Hepatocyte (in vitro differentiated cells): ENCODE data around the gene PTGES2. TPM values are rescaled to one million over a fixed set of nuclear protein-coding genes. Genes with fewer than 3 reads are reported as not detected.
A peak's percentile ranks its signal among the peaks of the same experiment; 100 is the strongest.

ENCODE experiments used
- DNase-seq: peaks from one replicate; pipeline ENCODE4 v3.0.0-alpha.2; 2016; ENCODE audit warnings: low spot score
- H2AFZ ChIP-seq: fragments of 200-600 bp; sonication (generic); 2 replicates; pipeline ENCODE4 v1.6.0; 2016; ENCODE audit warnings: antibody characterized with exemption, mild to moderate bottlenecking
- H3K27ac ChIP-seq: fragments of 200-600 bp; sonication (generic); 2 replicates; pipeline ENCODE4 v1.5.1; 2016; ENCODE audit warnings: mild to moderate bottlenecking
- H3K27me3 ChIP-seq: fragments of 200-600 bp; sonication (generic); 2 replicates; pipeline ENCODE4 v1.6.1; 2016
- H3K36me3 ChIP-seq: fragments of 200-600 bp; sonication (generic); replicated peaks from 2 replicates; pipeline ENCODE4 v1.5.1; 2016; ENCODE audit warnings: low read depth; ENCODE audit not compliant: insufficient read depth
- H3K4me1 ChIP-seq: fragments of 200-600 bp; sonication (generic); 2 replicates; pipeline ENCODE4 v1.5.1; 2016; ENCODE audit warnings: mild to moderate bottlenecking, moderate library complexity; ENCODE audit not compliant: insufficient read depth
- H3K4me2 ChIP-seq: fragments of 200-600 bp; sonication (generic); 2 replicates; pipeline ENCODE4 v1.6.0; 2016
- H3K4me3 ChIP-seq: fragments of 200-600 bp; sonication (generic); 2 replicates; pipeline ENCODE4 v1.5.1; 2016; ENCODE audit warnings: mild to moderate bottlenecking
- H3K79me2 ChIP-seq: fragments of 200-600 bp; sonication (generic); 2 replicates; pipeline ENCODE4 v1.6.0; 2017; ENCODE audit warnings: mild to moderate bottlenecking
- H3K9me2 ChIP-seq: fragments of 200-600 bp; sonication (generic); replicated peaks from 2 replicates; pipeline ENCODE4 v1.6.0; 2017; ENCODE audit warnings: mild to moderate bottlenecking; ENCODE audit not compliant: insufficient read depth
- H3K9me3 ChIP-seq: fragments of 200-600 bp; sonication (generic); 2 replicates; pipeline ENCODE4 v1.5.1; 2016; ENCODE audit warnings: low read depth, mild to moderate bottlenecking
- H4K20me1 ChIP-seq: fragments of 200-600 bp; sonication (generic); 2 replicates; pipeline ENCODE4 v1.6.0; 2016; ENCODE audit warnings: mild to moderate bottlenecking; ENCODE audit not compliant: insufficient read depth, poor library complexity, severe bottlenecking
- CTCF ChIP-seq: fragments of 200-600 bp; sonication (generic); IDR thresholded peaks from 2 replicates; pipeline ENCODE4 v1.5.1; 2016; ENCODE audit warnings: antibody characterized with exemption, mild to moderate bottlenecking; ENCODE audit not compliant: poor library complexity
- EZH2 ChIP-seq: fragments of 200-600 bp; sonication (generic); IDR thresholded peaks from 2 replicates; pipeline ENCODE4 v1.6.1; 2016; ENCODE audit warnings: antibody characterized with exemption, mild to moderate bottlenecking, borderline replicate concordance
- EZH2phosphoT487 ChIP-seq: fragments of 200-600 bp; sonication (generic); IDR thresholded peaks from one replicate; pipeline ENCODE4 v1.6.1; 2018; ENCODE audit warnings: antibody characterized with exemption, mild to moderate bottlenecking, low read depth, moderate library complexity; ENCODE audit not compliant: unreplicated experiment, severe bottlenecking
- WGBS: methylation state at CpG from one replicate; pipeline ENCODE4 v1.1.6; 2016; ENCODE audit warnings: low lambda C conversion rate; ENCODE audit errors: missing lambda C conversion rate; 5-methylcytosine and 5-hydroxymethylcytosine counted together
- polyA plus RNA-seq: library from polyadenylated mRNA; unstranded; fragments of >200 nt; fragmentation: Nextera tagmentation; extraction: Ambion mirVana; gene quantifications from 2 replicates; pipeline ENCODE4 v1.2.1, GENCODE V29; 2016
- total RNA-seq: library from RNA; depleted of rRNA; stranded (reverse); fragments of >200 nt; gene quantifications from 2 replicates; pipeline ENCODE4 v1.2.3, GENCODE V29; 2014

PTGES2 gene
- total and polyA plus RNA-seq, 2 experiments from 2014 or later: 29.4 to 68.1 TPM

- H3K27ac ChIP-seq: peak overlapping the region; percentile 10
- H3K27me3 ChIP-seq: no peaks in the 10 kb centered on the region
- 77% methylated on average over 12 of the region's 13 CpGs for WGBS
- H3K4me3 ChIP-seq: no peak overlapping the region
- no peaks in the 10 kb centered on the region for H3K9me3 ChIP-seq
- peaks cover 82% of the 10 kb centered on the region for H3K79me2 ChIP-seq
- TF ChIP-seq EZH2 (no peak), CTCF (no peak), EZH2phosphoT487 (no peak)
- H3K4me1 ChIP-seq: peaks cover 24% of the 10 kb centered on the region
- no peaks in the 10 kb centered on the region for H3K9me2 ChIP-seq
- peak overlapping the region; percentile 36 for H3K4me2 ChIP-seq
- H3K36me3 ChIP-seq: no peaks in the 10 kb centered on the region
- no peaks in the 10 kb centered on the region for H4K20me1 ChIP-seq
- DNase-seq: no peak
- H2AFZ ChIP-seq: no peak overlapping the region
Observed at GRCh38 chr9:128091571-128091970, 36.0 kb downstream of the PTGES2 start.

GRCh38 chr9:128091144-128091543 is 36.4 kb downstream of the PTGES2 start:
- no peak overlapping the region for H2AFZ ChIP-seq
- 58% methylated on average over 13 of the region's 13 CpGs for WGBS
- peaks cover 24% of the 10 kb centered on the region for H3K4me1 ChIP-seq
- peak; percentile 61 for DNase-seq
- TF ChIP-seq CTCF (no peak), EZH2 (no peak), EZH2phosphoT487 (no peak)
- no peak overlapping the region for H3K4me3 ChIP-seq
- H3K27me3 ChIP-seq: no peaks in the 10 kb centered on the region
- peak overlapping the region; percentile 36 for H3K4me2 ChIP-seq
- H3K79me2 ChIP-seq: peaks cover 79% of the 10 kb centered on the region
- no peaks in the 10 kb centered on the region for H3K9me3 ChIP-seq
- peak overlapping the region; percentile 66 for H3K27ac ChIP-seq
- no peaks in the 10 kb centered on the region for H3K9me2 ChIP-seq
- no peaks in the 10 kb centered on the region for H3K36me3 ChIP-seq
- H4K20me1 ChIP-seq: no peaks in the 10 kb centered on the region

GRCh38 chr9:128089299-128089698 is 38.2 kb downstream of the PTGES2 start:
- 91% methylated on average over 1 of the region's 1 CpG for WGBS
- Histone ChIP-seq H4K20me1 (no peaks in the 10 kb centered on the region), H3K4me1 (peaks cover 18% of the 10 kb centered on the region), H3K9me2 (no peaks in the 10 kb centered on the region), H3K4me3 (no peak overlapping the region), H2AFZ (no peak overlapping the region), H3K36me3 (no peaks in the 10 kb centered on the region), H3K27me3 (no peaks in the 10 kb centered on the region), H3K9me3 (no peaks in the 10 kb centered on the region), H3K27ac (no peak overlapping the region), H3K79me2 (peaks cover 79% of the 10 kb centered on the region), H3K4me2 (no peak overlapping the region)
- DNase-seq: no peak
- TF ChIP-seq EZH2phosphoT487: no peak
- TF ChIP-seq CTCF: no peak
- TF ChIP-seq EZH2: no peak
